ENCODE data around the gene BAHCC1. TPM values are rescaled to one million over a fixed set of nuclear protein-coding genes. Genes with fewer than 3 reads are reported as not detected.

BAHCC1 gene
- total RNA-seq, 1 donor: 11.2 TPM

GRCh38 chr17:81486199-81486810 lies 91.0 kb downstream of the BAHCC1 start:
- peaks cover 23% of the 10 kb centered on the region for H3K4me1 ChIP-seq (ENCODE audit: insufficient read depth, low read length)
- TF ChIP-seq CTCF (IDR thresholded peaks at IDR 0.05; ENCODE audit: extremely low read depth, low read depth, low read length): no peak
- H4K20me1 ChIP-seq (ENCODE audit: insufficient read depth, low read length): no peaks in the 10 kb centered on the region
- no peak overlapping the region for H3K4me3 ChIP-seq (ENCODE audit: insufficient read depth, low read length)
- H3K4me2 ChIP-seq (ENCODE audit: insufficient read depth, low read length): no peak overlapping the region
- H3K79me2 ChIP-seq (ENCODE audit: insufficient read depth, low read length): no peaks in the 10 kb centered on the region
- no peak overlapping the region for H2AFZ ChIP-seq (ENCODE audit: low read length)
- no peak overlapping the region for H3K27ac ChIP-seq (ENCODE audit: low read depth, low read length)
- no peak for DNase-seq (ENCODE audit: insufficient read length, low spot score, missing footprints)
- no peaks in the 10 kb centered on the region for H3K36me3 ChIP-seq (ENCODE audit: insufficient read depth, low read length)
- no peaks in the 10 kb centered on the region for H3K9me3 ChIP-seq (ENCODE audit: low read depth, low read length)
- H3K27me3 ChIP-seq (ENCODE audit: insufficient read depth, low read length): peaks cover 3% of the 10 kb centered on the region

- TF ChIP-seq CTCF (IDR thresholded peaks at IDR 0.05; ENCODE audit: extremely low read depth, low read depth, low read length): no peak
- peak overlapping the region; percentile 73 for H2AFZ ChIP-seq (ENCODE audit: low read length)
- no peaks in the 10 kb centered on the region for H3K9me3 ChIP-seq (ENCODE audit: low read depth, low read length)
- peak overlapping the region; percentile 87 for H3K4me2 ChIP-seq (ENCODE audit: insufficient read depth, low read length)
- H3K4me1 ChIP-seq (ENCODE audit: insufficient read depth, low read length): peaks cover 19% of the 10 kb centered on the region
- no peak for DNase-seq (ENCODE audit: insufficient read length, low spot score, missing footprints)
- H3K4me3 ChIP-seq (ENCODE audit: insufficient read depth, low read length): peak overlapping the region; percentile 78
- no peak overlapping the region for H3K27ac ChIP-seq (ENCODE audit: low read depth, low read length)
- peaks cover 6% of the 10 kb centered on the region for H3K27me3 ChIP-seq (ENCODE audit: insufficient read depth, low read length)
- H4K20me1 ChIP-seq (ENCODE audit: insufficient read depth, low read length): no peaks in the 10 kb centered on the region
- no peaks in the 10 kb centered on the region for H3K36me3 ChIP-seq (ENCODE audit: insufficient read depth, low read length)
- H3K79me2 ChIP-seq (ENCODE audit: insufficient read depth, low read length): no peaks in the 10 kb centered on the region
Measured at GRCh38 chr17:81487089-81487486, 91.8 kb downstream of the BAHCC1 start.

GRCh38 chr17:81487487-81488275 lies 92.4 kb downstream of the BAHCC1 start:
- TF ChIP-seq CTCF (IDR thresholded peaks at IDR 0.05; ENCODE audit: extremely low read depth, low read depth, low read length): no peak
- DNase-seq (ENCODE audit: insufficient read length, low spot score, missing footprints): peak; percentile 100
- no peaks in the 10 kb centered on the region for H4K20me1 ChIP-seq (ENCODE audit: insufficient read depth, low read length)

GRCh38 chr17:81488276-81488860 lies 93.1 kb downstream of the BAHCC1 start:
- peak overlapping the region; percentile 73 for H3K27ac ChIP-seq (ENCODE audit: low read depth, low read length)

More at GRCh38 chr17:81487487-81488275, 92.4 kb downstream of the BAHCC1 start:
- H3K27ac ChIP-seq (ENCODE audit: low read depth, low read length): peak overlapping the region; percentile 73
- peak overlapping the region; percentile 78 for H3K4me3 ChIP-seq (ENCODE audit: insufficient read depth, low read length)
- peaks cover 19% of the 10 kb centered on the region for H3K4me1 ChIP-seq (ENCODE audit: insufficient read depth, low read length)
- no peaks in the 10 kb centered on the region for H3K36me3 ChIP-seq (ENCODE audit: insufficient read depth, low read length)
- peak overlapping the region; percentile 77 for H2AFZ ChIP-seq (ENCODE audit: low read length)
- H3K27me3 ChIP-seq (ENCODE audit: insufficient read depth, low read length): peaks cover 10% of the 10 kb centered on the region
- peak overlapping the region; percentile 87 for H3K4me2 ChIP-seq (ENCODE audit: insufficient read depth, low read length)
- no peaks in the 10 kb centered on the region for H3K79me2 ChIP-seq (ENCODE audit: insufficient read depth, low read length)
- no peaks in the 10 kb centered on the region for H3K9me3 ChIP-seq (ENCODE audit: low read depth, low read length)

More at GRCh38 chr17:81488276-81488860, 93.1 kb downstream of the BAHCC1 start:
- no peaks in the 10 kb centered on the region for H3K9me3 ChIP-seq (ENCODE audit: low read depth, low read length)
- peak overlapping the region; percentile 77 for H2AFZ ChIP-seq (ENCODE audit: low read length)
- DNase-seq (ENCODE audit: insufficient read length, low spot score, missing footprints): no peak
- peaks cover 19% of the 10 kb centered on the region for H3K4me1 ChIP-seq (ENCODE audit: insufficient read depth, low read length)
- no peaks in the 10 kb centered on the region for H3K36me3 ChIP-seq (ENCODE audit: insufficient read depth, low read length)
- H3K4me2 ChIP-seq (ENCODE audit: insufficient read depth, low read length): peak overlapping the region; percentile 87
- peak overlapping the region; percentile 78 for H3K4me3 ChIP-seq (ENCODE audit: insufficient read depth, low read length)
- H3K79me2 ChIP-seq (ENCODE audit: insufficient read depth, low read length): no peaks in the 10 kb centered on the region
- H3K27me3 ChIP-seq (ENCODE audit: insufficient read depth, low read length): peaks cover 10% of the 10 kb centered on the region
- no peak for TF ChIP-seq CTCF (IDR thresholded peaks at IDR 0.05; ENCODE audit: extremely low read depth, low read depth, low read length)
- H4K20me1 ChIP-seq (ENCODE audit: insufficient read depth, low read length): no peaks in the 10 kb centered on the region

All from osteoblast (primary cell).